ENCODE data around the gene ARHGEF3.

ARHGEF3 gene

DNA sequence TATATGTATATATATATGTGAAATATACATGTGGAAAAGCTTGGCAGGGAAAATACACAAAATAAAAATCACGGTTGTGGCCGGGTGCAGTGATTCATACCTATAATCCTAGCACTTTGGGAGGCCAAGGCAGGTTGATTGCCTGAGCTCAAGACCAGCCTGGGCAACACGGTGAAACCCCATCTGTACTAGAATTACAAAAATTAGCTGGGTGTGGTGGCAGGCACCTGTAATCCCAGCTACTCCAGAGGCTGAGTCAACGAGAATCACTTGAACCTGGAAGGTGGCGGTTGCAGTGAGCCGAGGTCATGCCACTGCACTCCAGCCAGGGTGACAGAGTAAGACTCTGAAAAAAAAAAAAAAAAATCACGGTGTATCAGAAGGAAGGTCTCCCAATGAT is 20.8 kb upstream of the ARHGEF3 start:
- no peak overlapping the region for H3K4me3 ChIP-seq (replicated peaks; ENCODE audit: low read depth, low read length)
- TF ChIP-seq, protein P1, sequence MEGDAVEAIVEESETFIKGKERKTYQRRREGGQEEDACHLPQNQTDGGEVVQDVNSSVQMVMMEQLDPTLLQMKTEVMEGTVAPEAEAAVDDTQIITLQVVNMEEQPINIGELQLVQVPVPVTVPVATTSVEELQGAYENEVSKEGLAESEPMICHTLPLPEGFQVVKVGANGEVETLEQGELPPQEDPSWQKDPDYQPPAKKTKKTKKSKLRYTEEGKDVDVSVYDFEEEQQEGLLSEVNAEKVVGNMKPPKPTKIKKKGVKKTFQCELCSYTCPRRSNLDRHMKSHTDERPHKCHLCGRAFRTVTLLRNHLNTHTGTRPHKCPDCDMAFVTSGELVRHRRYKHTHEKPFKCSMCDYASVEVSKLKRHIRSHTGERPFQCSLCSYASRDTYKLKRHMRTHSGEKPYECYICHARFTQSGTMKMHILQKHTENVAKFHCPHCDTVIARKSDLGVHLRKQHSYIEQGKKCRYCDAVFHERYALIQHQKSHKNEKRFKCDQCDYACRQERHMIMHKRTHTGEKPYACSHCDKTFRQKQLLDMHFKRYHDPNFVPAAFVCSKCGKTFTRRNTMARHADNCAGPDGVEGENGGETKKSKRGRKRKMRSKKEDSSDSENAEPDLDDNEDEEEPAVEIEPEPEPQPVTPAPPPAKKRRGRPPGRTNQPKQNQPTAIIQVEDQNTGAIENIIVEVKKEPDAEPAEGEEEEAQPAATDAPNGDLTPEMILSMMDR (IDR thresholded peaks at IDR 0.05; ENCODE audit: low read length, missing control alignments) = no peak
- no peak for DNase-seq (ENCODE audit: low read depth)

DNA sequence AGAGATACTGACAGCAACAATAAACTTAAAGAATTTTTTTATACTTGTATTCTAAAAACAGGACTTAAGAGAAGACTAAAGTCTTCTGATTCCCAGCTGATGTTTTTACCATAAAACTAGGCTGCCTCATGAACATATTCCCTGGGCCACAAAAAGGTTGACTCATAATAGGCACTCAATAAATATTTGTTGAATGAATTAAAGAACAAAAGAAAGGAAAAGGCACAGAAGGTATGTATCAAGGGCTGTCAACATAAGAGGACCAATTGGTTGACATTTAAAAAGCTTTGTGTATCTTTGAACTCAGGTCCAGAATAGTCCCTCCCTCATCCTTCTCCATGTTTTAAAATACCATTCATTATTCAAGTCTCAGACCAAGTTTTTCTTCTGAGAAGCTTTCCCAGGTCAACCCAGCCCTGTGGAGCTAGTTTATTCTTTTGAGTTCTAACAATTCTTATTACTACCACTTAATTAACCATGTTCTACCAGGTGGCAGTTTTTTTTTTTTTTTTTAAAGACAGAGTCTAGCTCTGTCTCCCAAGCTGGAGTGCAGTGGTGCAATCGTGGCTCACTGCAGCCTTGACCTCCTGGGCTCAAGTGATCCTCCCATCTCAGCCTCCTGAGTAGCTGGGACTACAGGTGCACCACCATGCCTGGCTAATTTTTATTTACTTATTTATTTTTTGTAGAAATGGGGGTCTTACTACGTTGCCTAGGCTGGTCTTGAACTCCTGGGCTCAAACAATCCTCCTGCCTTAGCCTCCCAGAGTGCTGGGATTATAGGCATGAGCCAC is 17.5 kb upstream of the ARHGEF3 start:
- no peak overlapping the region for H3K4me3 ChIP-seq (replicated peaks; ENCODE audit: low read depth, low read length)
- TF ChIP-seq, protein P1 (IDR thresholded peaks at IDR 0.05; ENCODE audit: low read length, missing control alignments) = no peak
- no peak for DNase-seq (ENCODE audit: low read depth)

DNA sequence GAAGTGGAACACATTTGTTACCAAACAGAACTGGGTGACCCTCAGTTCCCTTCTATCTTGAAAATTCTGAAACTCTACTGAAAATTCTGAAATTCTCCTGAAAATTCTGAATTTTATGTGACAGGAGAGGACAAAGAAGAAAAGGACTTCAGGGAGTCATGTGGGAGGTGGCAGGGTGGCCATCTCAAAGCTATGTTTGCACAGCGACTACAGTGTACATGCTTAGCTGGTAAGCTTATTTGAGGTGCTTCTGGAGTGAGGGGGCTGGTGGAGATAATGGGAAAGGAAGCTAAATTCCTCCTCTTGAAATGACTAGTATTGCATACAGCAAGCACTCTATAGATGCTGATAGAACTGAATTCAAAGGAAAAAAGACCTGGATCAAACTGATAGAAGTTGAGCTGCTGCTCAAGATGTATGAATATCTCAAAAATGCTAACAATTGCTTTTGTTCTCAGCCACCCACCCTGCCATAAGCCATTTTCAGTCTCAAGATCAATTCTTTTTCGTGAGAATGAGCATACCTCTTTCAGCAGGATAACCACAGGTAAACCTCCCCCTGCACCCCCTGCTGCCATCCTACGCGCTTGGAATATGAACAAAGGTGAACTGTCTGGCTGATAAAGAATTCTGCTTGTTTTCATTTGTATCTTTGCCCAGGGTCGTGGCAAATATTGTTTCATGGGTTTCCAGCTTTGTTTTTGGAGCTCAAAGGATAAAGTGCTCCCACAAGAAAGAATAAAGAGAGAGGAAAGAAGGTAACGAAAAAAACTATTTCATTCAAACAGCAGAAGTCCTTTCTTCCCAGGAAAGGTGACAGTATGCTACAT is 16.6 kb upstream of the ARHGEF3 start:
- no peak overlapping the region for H3K4me3 ChIP-seq (replicated peaks; ENCODE audit: low read depth, low read length)
- no peak for DNase-seq (ENCODE audit: low read depth)
- TF ChIP-seq, protein P1 (IDR thresholded peaks at IDR 0.05; ENCODE audit: low read length, missing control alignments) = no peak

DNA sequence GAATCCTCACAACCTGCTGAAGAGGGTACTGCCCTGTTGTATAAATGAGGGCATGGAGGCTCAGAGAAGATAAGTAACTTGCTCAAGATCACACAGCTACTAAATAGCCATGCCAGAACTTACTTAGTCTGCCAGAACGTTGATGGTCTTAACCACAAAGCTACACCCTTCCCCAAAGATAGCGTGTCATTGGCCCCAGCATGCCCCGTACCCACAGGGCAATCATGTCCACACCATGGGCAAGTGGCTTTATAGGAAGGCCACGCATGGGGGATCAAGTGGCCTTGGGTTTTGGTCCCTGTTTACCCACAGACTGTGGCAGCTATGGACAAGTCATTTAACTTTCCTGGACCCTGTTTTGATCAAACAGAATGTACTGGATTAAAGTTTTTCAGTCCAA is 15.9 kb upstream of the ARHGEF3 start:
- H3K4me3 ChIP-seq (replicated peaks; ENCODE audit: low read depth, low read length) = no peak overlapping the region
- TF ChIP-seq, protein P1 (IDR thresholded peaks at IDR 0.05; ENCODE audit: low read length, missing control alignments) = no peak
- no peak for DNase-seq (ENCODE audit: low read depth)

DNA sequence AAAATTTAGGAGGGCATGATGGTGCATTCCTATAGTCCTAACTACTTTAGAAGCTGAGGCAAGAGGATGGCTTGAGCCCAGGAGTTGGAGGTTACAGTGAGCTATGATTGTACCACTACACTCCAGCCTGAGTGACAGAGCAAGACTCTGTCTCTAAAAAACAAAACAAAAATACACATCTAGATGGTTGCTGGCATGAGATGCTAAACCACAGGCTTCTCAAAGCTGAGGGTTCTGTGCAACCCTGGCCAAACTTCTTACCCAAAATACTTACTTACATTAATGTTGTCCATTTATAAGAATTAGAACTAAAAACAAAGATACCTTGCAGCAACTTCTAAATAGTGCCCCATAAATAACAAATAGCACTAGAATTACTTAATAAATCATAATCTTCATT is 14.3 kb upstream of the ARHGEF3 start:
- H3K4me3 ChIP-seq (replicated peaks; ENCODE audit: low read depth, low read length) = no peak overlapping the region
- DNase-seq (ENCODE audit: low read depth) = no peak
- TF ChIP-seq, protein P1 (IDR thresholded peaks at IDR 0.05; ENCODE audit: low read length, missing control alignments) = no peak

DNA sequence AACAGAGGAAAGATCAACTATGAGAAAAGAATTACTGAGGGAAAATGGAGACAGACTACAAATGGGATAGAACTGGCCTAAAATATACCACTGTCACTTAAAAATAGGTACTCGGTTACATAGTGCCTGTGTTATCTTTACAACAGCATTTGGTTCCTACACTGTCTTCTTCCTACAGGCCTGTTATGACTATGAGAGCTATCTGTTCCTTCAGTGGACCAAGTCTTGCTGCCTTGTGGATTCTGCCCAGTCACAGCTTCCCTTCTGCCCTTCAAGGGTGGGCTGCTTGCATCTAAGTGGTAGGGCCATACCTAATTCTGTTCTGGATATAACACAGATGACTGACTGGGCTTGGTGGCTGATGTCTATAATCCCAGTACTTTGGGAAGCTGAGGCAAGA is 13.8 kb upstream of the ARHGEF3 start:
- DNase-seq (ENCODE audit: low read depth) = no peak
- TF ChIP-seq, protein P1 (IDR thresholded peaks at IDR 0.05; ENCODE audit: low read length, missing control alignments) = no peak
- no peak overlapping the region for H3K4me3 ChIP-seq (replicated peaks; ENCODE audit: low read depth, low read length)
